Activated naive CD4-positive, alpha-beta T cell treated with anti-CD3 and anti-CD28 coated beads, Interleukin-2, amount 10 ng/mL, durations not matched to agents 7 days and 5 days (primary cell): ENCODE data around the gene SLC9A9.

Source experiments
- CTCF ChIA-PET: fragments of 350-600 bp; sonication (Branson Sonifier 250); formaldehyde crosslinking; loops from one replicate; lab custom pipeline; 2021; ENCODE audit warnings: antibody characterized with exemption; lab: Charles Lee
- DNase-seq: peaks from one replicate; pipeline ENCODE4 v3.0.0-alpha.2; 2020
- H3K27ac Mint-ChIP-seq: one replicate; pipeline ENCODE4 v1.8.0; 2021; ENCODE audit warnings: mild to moderate bottlenecking, moderate library complexity, mixed read lengths
- H3K27me3 Mint-ChIP-seq: one replicate; pipeline ENCODE4 v1.8.0; 2021; ENCODE audit warnings: mild to moderate bottlenecking, mixed read lengths
- H3K36me3 Mint-ChIP-seq: one replicate; pipeline ENCODE4 v1.8.0; 2021; ENCODE audit warnings: mixed read lengths
- H3K4me1 Mint-ChIP-seq: one replicate; pipeline ENCODE4 v1.8.0; 2021; ENCODE audit warnings: mixed read lengths
- H3K4me3 Mint-ChIP-seq: one replicate; pipeline ENCODE4 v1.8.0; 2021; ENCODE audit warnings: mild to moderate bottlenecking, moderate library complexity, mixed read lengths
- H3K9me3 Mint-ChIP-seq: one replicate; pipeline ENCODE4 v1.8.0; 2021; ENCODE audit warnings: mixed read lengths

The SLC9A9 gene

DNA sequence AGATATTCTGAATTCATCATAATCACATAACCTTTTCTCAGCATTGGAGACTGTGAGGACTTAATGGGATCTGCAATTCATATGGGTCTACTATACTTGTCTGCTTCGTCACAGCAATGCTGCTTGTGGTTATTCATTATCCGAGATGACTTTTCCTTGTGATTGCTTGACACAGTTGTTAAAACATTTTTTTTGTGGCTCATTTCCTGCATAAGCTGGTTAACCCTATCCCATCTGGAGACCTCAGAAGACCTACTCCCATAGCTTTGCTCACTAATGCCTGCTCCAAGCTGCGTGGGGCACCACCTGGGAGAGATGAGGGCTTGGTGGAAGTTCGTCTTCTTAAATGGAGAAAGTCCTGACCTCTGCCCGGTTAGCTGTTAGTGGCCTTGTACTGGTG is 367.9 kb downstream of the SLC9A9 start:
- no peak for DNase-seq
- Mint-ChIP-seq H3K27me3 (no peaks in the 10 kb centered on the region), H3K4me3 (no peak overlapping the region), H3K27ac (no peak overlapping the region), H3K9me3 (no peaks in the 10 kb centered on the region), H3K36me3 (no peaks in the 10 kb centered on the region), H3K4me1 (no peaks in the 10 kb centered on the region)
- CTCF ChIA-PET, result no interaction called here

DNA sequence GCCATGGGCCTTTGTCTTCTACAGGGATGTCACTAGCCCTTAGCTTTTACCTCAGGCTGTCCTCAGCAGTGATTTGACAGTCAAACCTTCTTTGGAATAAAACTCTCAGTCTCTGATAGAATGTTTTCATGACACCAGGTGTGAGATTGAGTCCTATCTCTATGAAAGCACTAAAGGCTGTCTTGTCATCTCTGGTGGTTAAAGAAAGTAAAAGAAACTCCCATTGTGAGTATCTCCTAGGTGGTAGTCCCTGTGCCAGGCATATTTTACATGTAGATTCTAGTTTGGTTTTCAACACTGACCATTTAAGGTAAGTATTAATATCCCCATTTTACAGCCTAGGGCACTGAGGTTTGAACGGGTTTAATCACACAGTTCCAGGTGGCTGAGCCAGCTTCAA is 368.5 kb downstream of the SLC9A9 start:
- CTCF ChIA-PET, result no interaction called here
- Mint-ChIP-seq H3K4me3 (no peak overlapping the region), H3K27me3 (no peaks in the 10 kb centered on the region), H3K27ac (no peak overlapping the region), H3K9me3 (no peaks in the 10 kb centered on the region), H3K36me3 (no peaks in the 10 kb centered on the region), H3K4me1 (no peaks in the 10 kb centered on the region)
- no peak for DNase-seq

- H3K4me3 Mint-ChIP-seq, result no peak overlapping the region
- no peaks in the 10 kb centered on the region for H3K4me1 Mint-ChIP-seq
- CTCF ChIA-PET, result no interaction called here
Observed at GRCh38 chr3:143478115-143478693, 370.1 kb downstream of the SLC9A9 start.

DNA sequence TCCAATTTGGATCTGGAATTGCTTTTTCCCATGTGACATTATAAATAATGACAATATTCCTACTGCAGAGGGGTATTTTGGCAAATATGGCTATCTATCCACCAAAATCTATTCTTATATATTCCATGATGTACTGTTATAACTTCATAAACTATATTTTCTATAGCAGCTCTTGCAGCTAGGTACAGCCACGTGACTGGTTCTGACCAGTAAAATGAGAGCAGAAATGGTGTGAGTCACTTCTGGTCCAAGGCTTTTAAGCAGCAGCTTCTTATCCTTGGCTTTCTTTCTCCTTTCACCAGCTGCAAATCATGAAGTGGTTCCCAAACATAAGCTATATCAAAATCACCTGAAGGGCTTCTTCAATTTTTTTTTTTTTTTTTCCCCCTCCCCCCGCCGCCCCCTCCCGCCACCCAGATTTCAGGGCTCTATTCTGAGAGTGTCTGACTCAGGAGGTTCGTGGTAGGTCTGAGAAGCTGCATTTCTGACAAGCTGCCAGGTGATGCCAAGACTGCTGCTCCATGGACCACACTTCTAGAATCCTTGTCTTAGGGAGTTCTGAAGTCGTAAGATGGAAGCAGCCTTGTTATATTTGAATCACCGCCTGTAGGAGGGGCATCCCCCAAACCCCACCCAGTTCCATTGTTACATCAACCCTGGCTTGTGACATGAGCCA is 371.2 kb downstream of the SLC9A9 start:
- H3K27ac Mint-ChIP-seq, result no peak overlapping the region
- CTCF ChIA-PET, result no interaction called here
- no peaks in the 10 kb centered on the region for H3K4me1 Mint-ChIP-seq
- no peaks in the 10 kb centered on the region for H3K27me3 Mint-ChIP-seq
- no peaks in the 10 kb centered on the region for H3K9me3 Mint-ChIP-seq
- no peak overlapping the region for H3K4me3 Mint-ChIP-seq
- DNase-seq, result no peak
- H3K36me3 Mint-ChIP-seq, result no peaks in the 10 kb centered on the region

More at GRCh38 chr3:143478115-143478693, 370.1 kb downstream of the SLC9A9 start:
- no peak for DNase-seq
- Mint-ChIP-seq H3K9me3 (no peaks in the 10 kb centered on the region), H3K27me3 (no peaks in the 10 kb centered on the region), H3K27ac (no peak overlapping the region), H3K36me3 (no peaks in the 10 kb centered on the region)

DNA sequence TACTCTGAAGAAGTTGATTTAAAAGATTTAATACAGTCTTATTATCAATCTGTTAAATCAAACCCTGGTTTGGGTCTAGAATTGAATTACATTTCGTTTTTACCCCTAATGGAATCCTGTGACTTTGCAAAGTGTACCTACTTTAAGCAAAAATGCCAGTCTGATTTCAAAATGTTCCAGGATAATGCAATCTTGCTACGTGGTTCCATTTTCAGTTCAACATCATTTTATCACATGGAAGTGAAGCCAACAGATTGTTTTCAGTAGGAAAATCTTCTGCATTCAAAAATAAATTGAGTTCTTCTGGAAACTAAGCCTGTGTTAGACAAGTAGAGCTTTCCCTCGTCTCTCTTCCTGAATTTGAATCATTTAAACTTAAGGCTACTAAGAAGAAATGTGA is 372.3 kb downstream of the SLC9A9 start:
- Mint-ChIP-seq H3K36me3 (no peaks in the 10 kb centered on the region), H3K9me3 (no peaks in the 10 kb centered on the region), H3K4me3 (no peak overlapping the region), H3K27ac (no peak overlapping the region), H3K4me1 (no peaks in the 10 kb centered on the region), H3K27me3 (no peaks in the 10 kb centered on the region)
- DNase-seq, result no peak
- CTCF ChIA-PET, result no interaction called here

- H3K36me3 Mint-ChIP-seq, result no peaks in the 10 kb centered on the region
- CTCF ChIA-PET, result no interaction called here
- H3K4me1 Mint-ChIP-seq, result no peaks in the 10 kb centered on the region
- H3K9me3 Mint-ChIP-seq, result no peaks in the 10 kb centered on the region
- H3K27ac Mint-ChIP-seq, result no peak overlapping the region
- H3K27me3 Mint-ChIP-seq, result no peaks in the 10 kb centered on the region
- H3K4me3 Mint-ChIP-seq, result no peak overlapping the region
- DNase-seq, result no peak
Observed at GRCh38 chr3:143472731-143473523, 375.3 kb downstream of the SLC9A9 start.

DNA sequence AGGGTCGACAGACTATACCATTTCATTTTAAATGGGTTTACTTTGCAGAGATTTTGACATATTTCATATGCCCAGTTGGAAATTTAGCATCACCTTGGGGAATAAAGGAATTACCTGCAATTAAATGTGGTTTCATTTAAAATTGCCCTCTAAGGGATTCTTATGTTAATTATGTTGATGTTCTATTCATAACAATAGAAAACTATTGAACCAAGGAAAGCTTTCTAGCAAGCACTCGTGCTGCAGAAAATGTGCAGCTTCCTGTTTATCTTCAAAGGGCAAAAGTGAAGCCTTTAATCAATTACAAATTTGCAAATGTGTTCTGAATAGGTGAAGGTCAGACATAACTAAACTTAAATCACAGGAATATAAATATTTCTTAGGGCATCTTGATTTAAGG is 376.6 kb downstream of the SLC9A9 start:
- Mint-ChIP-seq H3K27ac (no peak overlapping the region), H3K36me3 (no peaks in the 10 kb centered on the region), H3K4me3 (no peak overlapping the region), H3K27me3 (no peaks in the 10 kb centered on the region), H3K4me1 (no peaks in the 10 kb centered on the region), H3K9me3 (no peaks in the 10 kb centered on the region)
- CTCF ChIA-PET, result no interaction called here
- no peak for DNase-seq

DNA sequence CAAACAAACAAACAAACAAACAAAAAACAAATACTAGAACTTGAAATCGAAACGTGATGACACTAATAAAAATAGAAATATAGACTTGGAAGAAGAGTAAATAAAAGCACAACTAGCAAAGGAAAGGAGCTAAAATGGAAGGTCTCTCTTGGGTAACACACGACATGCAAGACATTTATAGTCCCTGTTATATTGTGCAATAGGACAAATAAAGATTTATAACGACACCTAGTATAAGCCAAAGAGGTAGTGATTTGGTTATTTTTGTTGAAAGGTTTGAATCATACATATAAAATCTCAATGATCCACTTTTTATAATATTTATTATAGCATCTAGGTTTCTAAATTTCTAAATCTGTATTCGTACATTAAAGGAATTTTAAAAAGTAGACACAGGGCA is 379.1 kb downstream of the SLC9A9 start:
- no peak for DNase-seq
- peaks cover 1% of the 10 kb centered on the region for H3K36me3 Mint-ChIP-seq
- no peaks in the 10 kb centered on the region for H3K9me3 Mint-ChIP-seq
- no peak overlapping the region for H3K4me3 Mint-ChIP-seq
- no peaks in the 10 kb centered on the region for H3K27me3 Mint-ChIP-seq
- CTCF ChIA-PET, result no interaction called here
- no peak overlapping the region for H3K27ac Mint-ChIP-seq
- H3K4me1 Mint-ChIP-seq, result peaks cover 2% of the 10 kb centered on the region

GRCh38 chr3:143465666-143466065 is 382.6 kb downstream of the SLC9A9 start:
- no peaks in the 10 kb centered on the region for H3K27me3 Mint-ChIP-seq
- H3K27ac Mint-ChIP-seq, result no peak overlapping the region
- H3K4me1 Mint-ChIP-seq, result peaks cover 2% of the 10 kb centered on the region
- DNase-seq, result no peak
- H3K4me3 Mint-ChIP-seq, result no peak overlapping the region
- peaks cover 1% of the 10 kb centered on the region for H3K36me3 Mint-ChIP-seq
- CTCF ChIA-PET, result interaction anchor here (0.6 kb wide), 1 partner anchor 991 kb away, joined by 3 read pairs; no protein-coding TSS in a partner anchor
- no peaks in the 10 kb centered on the region for H3K9me3 Mint-ChIP-seq

DNA sequence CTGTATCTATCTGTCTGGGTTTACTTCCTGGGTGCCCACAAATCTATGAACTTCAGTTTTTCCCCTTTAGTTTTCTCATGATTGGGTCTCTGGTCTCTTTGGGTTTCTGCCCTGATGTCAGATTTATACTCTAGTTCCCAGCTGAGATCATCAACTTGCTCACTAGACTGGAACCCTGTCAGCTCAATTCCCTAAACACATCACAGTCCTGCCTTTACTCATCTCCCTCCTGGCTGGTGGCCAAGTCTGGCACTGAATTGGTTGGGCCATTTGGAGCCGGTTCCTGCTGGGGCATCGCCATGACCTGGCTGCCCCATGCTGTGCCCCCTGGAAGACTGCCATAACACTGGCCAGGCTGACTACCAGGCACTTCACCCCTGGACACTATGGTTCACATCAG is 383.4 kb downstream of the SLC9A9 start:
- Mint-ChIP-seq H3K4me3 (no peak overlapping the region), H3K9me3 (no peaks in the 10 kb centered on the region), H3K36me3 (peaks cover 1% of the 10 kb centered on the region), H3K27me3 (no peaks in the 10 kb centered on the region), H3K4me1 (peaks cover 2% of the 10 kb centered on the region), H3K27ac (no peak overlapping the region)
- no peak for DNase-seq
- CTCF ChIA-PET, result no interaction called here

GRCh38 chr3:143455480-143455879 is 392.8 kb downstream of the SLC9A9 start:
- DNase-seq, result no peak
- no peaks in the 10 kb centered on the region for H3K9me3 Mint-ChIP-seq
- H3K27ac Mint-ChIP-seq, result no peak overlapping the region
- H3K36me3 Mint-ChIP-seq, result peaks cover 2% of the 10 kb centered on the region
- CTCF ChIA-PET, result no interaction called here
- H3K4me3 Mint-ChIP-seq, result no peak overlapping the region
- no peaks in the 10 kb centered on the region for H3K27me3 Mint-ChIP-seq
- H3K4me1 Mint-ChIP-seq, result no peaks in the 10 kb centered on the region

GRCh38 chr3:143450632-143451031 is 397.6 kb downstream of the SLC9A9 start:
- no peak overlapping the region for H3K4me3 Mint-ChIP-seq
- H3K4me1 Mint-ChIP-seq, result no peaks in the 10 kb centered on the region
- peak; percentile 33 for DNase-seq
- H3K9me3 Mint-ChIP-seq, result no peaks in the 10 kb centered on the region
- no peaks in the 10 kb centered on the region for H3K27me3 Mint-ChIP-seq
- peaks cover 2% of the 10 kb centered on the region for H3K36me3 Mint-ChIP-seq
- CTCF ChIA-PET, result no interaction called here
- peak overlapping the region; percentile 31 for H3K27ac Mint-ChIP-seq

- no peaks in the 10 kb centered on the region for H3K9me3 Mint-ChIP-seq
- no peak overlapping the region for H3K4me3 Mint-ChIP-seq
- no peak overlapping the region for H3K27ac Mint-ChIP-seq
- CTCF ChIA-PET, result no interaction called here
- DNase-seq, result no peak
- peaks cover 4% of the 10 kb centered on the region for H3K36me3 Mint-ChIP-seq
- peaks cover 24% of the 10 kb centered on the region for H3K4me1 Mint-ChIP-seq
- no peaks in the 10 kb centered on the region for H3K27me3 Mint-ChIP-seq
Observed at GRCh38 chr3:143447491-143447890, 400.8 kb downstream of the SLC9A9 start.

GRCh38 chr3:143445118-143445517 is 403.1 kb downstream of the SLC9A9 start:
- Mint-ChIP-seq H3K27me3 (no peaks in the 10 kb centered on the region), H3K9me3 (no peaks in the 10 kb centered on the region), H3K36me3 (peaks cover 4% of the 10 kb centered on the region), H3K4me1 (peaks cover 24% of the 10 kb centered on the region), H3K4me3 (no peak overlapping the region), H3K27ac (no peak overlapping the region)
- CTCF ChIA-PET, result interaction anchor here (0.7 to 1.9 kb wide), 2 partner anchors 10 to 14 kb away, joined by 4 to 13 read pairs; no protein-coding TSS in a partner anchor
- DNase-seq, result no peak
